GM23338 (cell line): Measurements from ENCODE around the gene RAB22A. TPM values are rescaled to one million over a fixed set of nuclear protein-coding genes. Genes with fewer than 3 reads are reported as not detected.

Experiments used
- ATAC-seq: fragments of 200-7000 bp; cut with Tn5 transposase; 3 replicates; pipeline ENCODE4 v1.9.1; 2020
- DNase-seq: peaks from one replicate; pipeline ENCODE4 v3.0.0-alpha.2; 2015; ENCODE audit warnings: low spot score
- H2AFZ ChIP-seq: fragments of 200-600 bp; sonication (generic); 2 replicates; pipeline ENCODE4 v1.8.0; 2016; ENCODE audit warnings: antibody characterized with exemption, mild to moderate bottlenecking, moderate library complexity
- H3F3A ChIP-seq: fragments of 200-600 bp; sonication (generic); replicated peaks from 2 replicates; pipeline ENCODE4 v1.8.0; 2017; ENCODE audit warnings: antibody characterized with exemption, mixed run types, low read depth
- H3K27ac ChIP-seq: fragments of 200-600 bp; sonication (generic); 2 replicates; pipeline ENCODE4 v1.6.1; 2016; ENCODE audit warnings: low read depth
- H3K27me3 ChIP-seq: fragments of 200-600 bp; sonication (generic); 2 replicates; pipeline ENCODE4 v1.8.0; 2016; ENCODE audit warnings: mild to moderate bottlenecking, mixed run types, moderate library complexity; ENCODE audit not compliant: insufficient read depth
- H3K36me3 ChIP-seq: fragments of 200-600 bp; sonication (generic); 2 replicates; pipeline ENCODE4 v1.8.0; 2016; ENCODE audit warnings: mild to moderate bottlenecking; ENCODE audit not compliant: insufficient read depth
- H3K4me1 ChIP-seq: fragments of 200-600 bp; sonication (generic); 2 replicates; pipeline ENCODE4 v1.8.0; 2016; ENCODE audit warnings: mild to moderate bottlenecking, moderate library complexity; ENCODE audit not compliant: insufficient read depth
- H3K4me2 ChIP-seq: fragments of 200-600 bp; sonication (generic); 2 replicates; pipeline ENCODE4 v1.7.1; 2017; ENCODE audit warnings: mixed run types
- H3K4me3 ChIP-seq: fragments of 200-600 bp; sonication (generic); 2 replicates; pipeline ENCODE4 v1.6.1; 2016; ENCODE audit warnings: mixed run types
- H3K79me2 ChIP-seq: fragments of 200-600 bp; sonication (generic); replicated peaks from 2 replicates; pipeline ENCODE4 v1.8.0; 2017; ENCODE audit warnings: mild to moderate bottlenecking; ENCODE audit not compliant: insufficient read depth
- H3K9me2 ChIP-seq: fragments of 200-600 bp; sonication (generic); 2 replicates; pipeline ENCODE4 v1.8.0; 2017; ENCODE audit not compliant: insufficient read depth
- H4K20me1 ChIP-seq: fragments of 200-600 bp; sonication (generic); replicated peaks from 2 replicates; pipeline ENCODE4 v1.8.0; 2017; ENCODE audit warnings: mild to moderate bottlenecking; ENCODE audit not compliant: insufficient read depth
- H3K27ac Mint-ChIP-seq: 2 replicates; pipeline ENCODE4 v1.8.0; 2020; ENCODE audit warnings: inconsistent platforms, mild to moderate bottlenecking, moderate library complexity, mixed read lengths
- H3K27me3 Mint-ChIP-seq: 3 replicates; pipeline ENCODE4 v1.8.0; 2022; ENCODE audit warnings: low read depth, mild to moderate bottlenecking, moderate library complexity, mixed read lengths, inconsistent platforms; ENCODE audit not compliant: insufficient read depth, poor library complexity
- H3K36me3 Mint-ChIP-seq: 3 replicates; pipeline ENCODE4 v1.8.0; 2021; ENCODE audit warnings: low read depth, mild to moderate bottlenecking, inconsistent platforms, moderate library complexity, mixed read lengths
- H3K4me1 Mint-ChIP-seq: 3 replicates; pipeline ENCODE4 v1.8.0; 2020; ENCODE audit warnings: mild to moderate bottlenecking, inconsistent platforms, mixed read lengths
- H3K4me3 Mint-ChIP-seq: 3 replicates; pipeline ENCODE4 v1.8.0; 2021; ENCODE audit warnings: moderate library complexity, mild to moderate bottlenecking, inconsistent platforms, mixed read lengths
- H3K9me3 Mint-ChIP-seq: 3 replicates; pipeline ENCODE4 v1.8.0; 2020; ENCODE audit warnings: moderate library complexity, mild to moderate bottlenecking, inconsistent platforms, mixed read lengths
- CREB1 ChIP-seq: fragments of 250-450 bp; sonication (Bioruptor Pico); IDR thresholded peaks from 2 replicates; pipeline ENCODE4 v1.5.0; 2020; ENCODE audit warnings: low read depth, mild to moderate bottlenecking, moderate library complexity
- EZH2 ChIP-seq: fragments of 200-600 bp; sonication (generic); IDR thresholded peaks from one replicate; pipeline ENCODE4 v1.8.0; 2017; ENCODE audit warnings: antibody characterized with exemption, mild to moderate bottlenecking, low read depth; ENCODE audit not compliant: unreplicated experiment
- NANOG ChIP-seq: IDR thresholded peaks from 2 replicates; pipeline ENCODE4 v1.6.1; 2016; ENCODE audit warnings: antibody characterized with exemption, borderline replicate concordance
- POLR2AphosphoS5 ChIP-seq: IDR thresholded peaks from 2 replicates; pipeline ENCODE4 v1.6.1; 2016; ENCODE audit warnings: antibody characterized with exemption, low read depth
- REST ChIP-seq: IDR thresholded peaks from one replicate; pipeline ENCODE4 v1.6.1; 2018; ENCODE audit warnings: antibody characterized with exemption; ENCODE audit not compliant: unreplicated experiment
- STAT1 ChIP-seq: IDR thresholded peaks from one replicate; pipeline ENCODE4 v1.6.1; 2016; ENCODE audit warnings: antibody characterized with exemption; ENCODE audit not compliant: unreplicated experiment
- ZNF462 ChIP-seq: fragments of 250-450 bp; sonication (Bioruptor Pico); IDR thresholded peaks from 2 replicates; pipeline ENCODE4 v1.5.0; 2020; ENCODE audit warnings: mild to moderate bottlenecking, moderate library complexity
- polyA plus RNA-seq: library from polyadenylated mRNA; unstranded; fragments of >200 nt; fragmentation: Nextera tagmentation; extraction: Ambion mirVana; gene quantifications from 2 replicates; pipeline ENCODE4 v1.2.1, GENCODE V29; 2016
- total RNA-seq: library from RNA; depleted of rRNA; stranded (reverse); fragments of >200 nt; shearing (Covaris generic); gene quantifications from 2 replicates; pipeline ENCODE4 v1.2.3, GENCODE V29; 2014
- TF ChIP-seq, protein P1 (sequence below): IDR thresholded peaks from 2 replicates; pipeline ENCODE4 v1.6.1; 2016; ENCODE audit warnings: antibody characterized with exemption

Gene RAB22A
- total and polyA plus RNA-seq, 2 experiments from 2014 or later, result 3.3 to 6.8 TPM

- TF ChIP-seq ZNF462 (no peak), REST (no peak)
Measured at GRCh38 chr20:58277578-58278472, 31.7 kb upstream of the RAB22A start (continued).

GRCh38 chr20:58286729-58287128, 22.8 kb upstream of the RAB22A start:
- Histone ChIP-seq H3F3A (no peaks in the 10 kb centered on the region), H2AFZ (no peak overlapping the region), H3K36me3 (no peaks in the 10 kb centered on the region), H3K79me2 (peaks cover 18% of the 10 kb centered on the region), H3K4me2 (no peak overlapping the region), H3K9me2 (no peaks in the 10 kb centered on the region), H3K27ac (no peak overlapping the region), H3K4me3 (no peak overlapping the region), H4K20me1 (peaks cover 6% of the 10 kb centered on the region; the same call in 1 of the 2 replicates), H3K27me3 (no peaks in the 10 kb centered on the region), H3K4me1 (no peaks in the 10 kb centered on the region)
- TF ChIP-seq POLR2AphosphoS5 (no peak), REST (no peak), STAT1 (no peak), CREB1 (CRISPR knock-in tag) (no peak), NANOG (no peak), EZH2 (no peak)
- TF ChIP-seq, protein P1, sequence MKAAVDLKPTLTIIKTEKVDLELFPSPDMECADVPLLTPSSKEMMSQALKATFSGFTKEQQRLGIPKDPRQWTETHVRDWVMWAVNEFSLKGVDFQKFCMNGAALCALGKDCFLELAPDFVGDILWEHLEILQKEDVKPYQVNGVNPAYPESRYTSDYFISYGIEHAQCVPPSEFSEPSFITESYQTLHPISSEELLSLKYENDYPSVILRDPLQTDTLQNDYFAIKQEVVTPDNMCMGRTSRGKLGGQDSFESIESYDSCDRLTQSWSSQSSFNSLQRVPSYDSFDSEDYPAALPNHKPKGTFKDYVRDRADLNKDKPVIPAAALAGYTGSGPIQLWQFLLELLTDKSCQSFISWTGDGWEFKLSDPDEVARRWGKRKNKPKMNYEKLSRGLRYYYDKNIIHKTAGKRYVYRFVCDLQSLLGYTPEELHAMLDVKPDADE, result no peak
- Mint-ChIP-seq H3K9me3 (peaks cover 3% of the 10 kb centered on the region; the same call in 1 of the 3 replicates), H3K4me3 (no peak overlapping the region), H3K4me1 (no peaks in the 10 kb centered on the region), H3K27me3 (no peaks in the 10 kb centered on the region), H3K27ac (no peak overlapping the region), H3K36me3 (peaks cover 8% of the 10 kb centered on the region)
- DNase-seq, result no peak
- ATAC-seq, result no peak
